GM21390 (cell line): ENCODE results near the gene SPOUT1.
A peak's percentile ranks its signal among the peaks of the same experiment; 100 is the strongest.
"Not testable (repeated sequence)": the region's sequence is repeated elsewhere in the genome, so short reads cannot be mapped to it uniquely, and the experiment has no call there.

Experiments used
- ATAC-seq: cut with Tn5 transposase; IDR thresholded peaks from one replicate; pipeline ENCODE4 v1.9.1; 2021; ENCODE audit not compliant: unreplicated experiment

SPOUT1 gene, protein sequence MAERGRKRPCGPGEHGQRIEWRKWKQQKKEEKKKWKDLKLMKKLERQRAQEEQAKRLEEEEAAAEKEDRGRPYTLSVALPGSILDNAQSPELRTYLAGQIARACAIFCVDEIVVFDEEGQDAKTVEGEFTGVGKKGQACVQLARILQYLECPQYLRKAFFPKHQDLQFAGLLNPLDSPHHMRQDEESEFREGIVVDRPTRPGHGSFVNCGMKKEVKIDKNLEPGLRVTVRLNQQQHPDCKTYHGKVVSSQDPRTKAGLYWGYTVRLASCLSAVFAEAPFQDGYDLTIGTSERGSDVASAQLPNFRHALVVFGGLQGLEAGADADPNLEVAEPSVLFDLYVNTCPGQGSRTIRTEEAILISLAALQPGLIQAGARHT

DNA sequence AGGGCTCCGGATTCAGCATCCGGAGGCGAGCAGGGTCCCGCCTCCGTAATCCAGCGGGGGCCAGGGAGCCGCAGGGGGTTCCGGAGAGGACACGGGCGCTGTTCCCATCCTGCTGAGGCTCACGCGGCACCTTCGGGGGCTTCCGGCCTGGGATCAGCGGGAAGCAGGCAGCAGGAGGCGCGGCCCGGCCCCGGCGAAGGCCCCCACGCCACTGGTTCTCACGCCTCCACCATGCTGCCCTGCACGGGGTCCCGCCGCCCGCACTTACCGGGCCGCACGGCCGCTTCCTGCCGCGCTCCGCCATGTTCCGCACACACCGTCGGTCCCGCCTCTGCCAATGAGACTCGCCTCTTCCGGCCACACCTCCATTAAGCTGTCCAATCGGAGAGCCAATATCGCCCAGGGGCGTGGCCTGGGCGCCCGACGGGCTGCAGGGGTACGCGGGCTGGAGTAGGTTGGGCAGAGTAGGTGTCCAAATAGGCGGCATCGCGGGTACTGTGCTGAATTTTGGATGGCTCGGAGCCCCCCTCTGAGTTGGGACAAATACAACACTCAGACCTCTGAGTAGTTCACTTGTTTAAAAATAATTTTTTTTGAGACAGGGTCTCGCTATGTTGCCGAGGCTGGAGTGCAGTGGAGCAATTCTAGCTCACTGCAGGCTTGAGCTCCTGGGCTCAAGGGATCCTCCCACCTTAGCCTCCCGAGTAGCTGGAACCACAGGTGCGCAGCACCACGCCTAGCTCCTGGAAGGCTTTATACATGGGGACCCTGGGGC lies at the start of gene SPOUT1:
SPOUT1 (minus strand) TSS at position 318 of the 775 bp plus-strand sequence; CDS start at position 304, 14 bp downstream.
- peak; percentile 97 for ATAC-seq

DNA sequence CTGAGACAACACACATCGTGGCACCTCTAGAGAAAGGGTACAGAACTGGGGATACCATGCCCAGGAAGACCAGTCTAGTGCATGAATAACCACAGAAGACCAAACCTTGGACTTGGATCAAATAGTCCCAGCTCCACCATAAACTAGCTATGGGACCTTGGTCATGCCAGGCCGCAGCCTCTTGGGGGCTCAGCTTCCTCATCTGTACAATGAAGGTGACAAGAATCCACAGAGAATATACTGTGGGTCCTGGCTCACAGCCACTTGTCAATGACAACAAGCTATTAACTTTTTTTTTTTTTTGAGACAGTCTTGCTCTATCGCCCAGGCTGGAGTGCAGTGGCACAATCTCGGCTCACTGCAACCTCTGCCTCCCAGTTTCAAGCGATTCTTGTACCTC lies 48.3 kb upstream of the SPOUT1 start:
- no peak for ATAC-seq

DNA sequence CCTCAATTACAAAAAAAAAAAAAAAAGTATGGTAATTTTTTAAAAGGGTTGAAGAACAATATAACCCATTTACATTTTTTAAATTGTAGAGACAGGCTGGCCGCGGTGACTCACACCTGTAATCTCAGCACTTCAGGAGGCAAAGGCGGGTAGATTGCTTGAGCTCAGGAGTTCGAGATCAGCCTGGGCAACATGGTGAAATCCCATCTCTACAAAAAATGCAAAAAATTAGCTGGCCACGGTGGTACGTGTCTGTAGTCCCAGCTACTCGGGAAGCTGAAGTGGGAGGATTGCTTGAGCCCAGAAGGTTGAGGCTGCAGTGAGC lies 41.3 kb upstream of the SPOUT1 start:
- ATAC-seq, result not testable (repeated sequence)

DNA sequence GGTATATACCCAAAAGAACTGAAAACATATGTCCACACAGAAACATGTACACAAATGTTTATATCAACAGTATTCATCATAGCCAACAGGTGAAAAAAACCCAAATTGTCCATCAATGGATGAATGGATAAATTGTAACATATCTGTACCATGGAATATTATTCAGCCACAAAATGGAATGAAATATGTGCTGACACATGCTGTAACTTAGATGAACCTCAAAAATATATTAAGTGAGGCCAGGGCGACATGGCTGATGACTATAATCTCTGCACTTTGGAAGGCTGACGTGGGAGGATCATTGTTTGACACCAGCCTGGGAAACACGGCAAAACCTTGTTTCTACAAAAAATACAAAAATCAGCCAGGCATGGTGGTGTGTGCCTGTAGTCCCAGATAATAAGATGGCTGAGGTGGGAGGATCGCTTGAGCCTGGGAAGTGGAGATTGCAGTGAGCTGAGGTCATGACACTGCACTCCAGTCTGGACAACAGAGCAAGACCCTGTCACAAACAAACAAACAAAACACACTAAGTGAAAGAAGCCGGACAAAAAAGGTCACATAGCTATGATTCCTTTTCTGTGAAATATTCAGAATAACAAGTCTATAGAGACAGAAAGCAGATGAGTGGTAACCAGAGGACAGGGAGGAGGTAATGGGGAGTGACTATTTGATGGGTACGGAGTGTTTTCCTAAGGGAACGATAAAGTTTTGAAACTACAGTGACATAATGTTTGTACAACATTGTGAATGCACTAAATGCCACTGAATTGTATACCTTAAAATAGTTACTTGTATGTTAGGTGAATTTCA lies 40.7 kb upstream of the SPOUT1 start:
- ATAC-seq, result no peak

DNA sequence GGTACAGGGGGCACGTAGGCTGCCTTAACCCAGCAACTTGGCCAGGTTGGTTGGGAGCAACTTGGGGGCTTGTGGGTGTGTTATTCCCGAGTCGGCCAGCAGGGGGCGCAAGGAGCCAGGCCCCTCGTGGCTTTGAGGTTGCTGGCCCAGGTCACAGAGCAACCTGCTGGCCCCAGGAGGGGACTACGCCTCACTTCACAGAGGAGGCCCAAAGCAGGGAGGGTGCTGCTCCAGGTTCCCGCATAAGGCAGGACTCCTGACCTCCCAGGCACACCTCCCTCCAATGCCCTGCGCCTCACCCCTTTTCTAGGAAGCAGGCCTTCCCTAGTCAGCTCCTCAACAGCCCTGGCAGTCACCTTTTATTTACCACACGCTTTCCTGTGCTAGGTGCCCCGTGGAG lies 34.1 kb upstream of the SPOUT1 start:
- ATAC-seq, result peak; percentile 60

DNA sequence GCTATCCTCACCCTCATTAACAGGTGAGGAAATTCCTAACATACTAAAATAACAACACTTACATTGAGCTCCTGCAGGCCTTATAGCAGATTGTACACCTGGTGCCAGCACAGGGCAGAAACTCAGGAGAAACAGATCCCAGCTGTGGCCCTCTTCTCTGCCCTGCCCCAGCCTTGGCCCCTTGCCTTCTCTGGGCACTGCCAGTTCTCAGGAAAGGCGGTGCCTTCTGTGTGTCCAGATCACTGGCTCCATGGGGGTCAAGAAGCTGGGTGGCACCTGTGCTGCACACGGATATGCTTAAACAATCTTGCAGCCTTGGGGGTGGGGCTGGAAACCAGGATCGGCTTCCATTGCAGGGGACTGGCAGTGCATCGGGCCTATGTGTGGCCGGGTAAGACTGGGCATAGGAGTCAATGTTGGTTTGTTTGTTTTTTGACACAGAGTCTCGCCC lies 32.8 kb upstream of the SPOUT1 start:
- no peak for ATAC-seq

DNA sequence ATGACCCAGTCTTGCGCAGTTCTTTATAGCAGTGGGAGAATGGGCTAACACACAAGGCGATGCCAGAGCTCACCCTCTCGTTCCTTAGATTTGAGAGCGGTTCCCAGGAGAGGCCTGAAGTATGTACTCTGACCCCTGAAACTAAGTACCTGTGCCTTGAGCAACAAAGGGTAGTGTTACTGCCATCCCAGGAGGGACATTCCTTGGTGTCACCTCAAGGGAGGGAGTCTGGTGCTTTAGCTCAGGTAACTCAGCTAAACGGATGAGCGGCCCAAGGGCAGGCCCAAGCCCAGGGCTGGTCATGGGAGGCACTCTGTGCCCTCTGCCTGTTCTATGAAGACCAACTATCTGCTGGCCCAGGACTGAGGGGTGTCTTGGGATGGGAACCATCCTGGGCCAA lies 31.9 kb upstream of the SPOUT1 start:
- ATAC-seq, result no peak

DNA sequence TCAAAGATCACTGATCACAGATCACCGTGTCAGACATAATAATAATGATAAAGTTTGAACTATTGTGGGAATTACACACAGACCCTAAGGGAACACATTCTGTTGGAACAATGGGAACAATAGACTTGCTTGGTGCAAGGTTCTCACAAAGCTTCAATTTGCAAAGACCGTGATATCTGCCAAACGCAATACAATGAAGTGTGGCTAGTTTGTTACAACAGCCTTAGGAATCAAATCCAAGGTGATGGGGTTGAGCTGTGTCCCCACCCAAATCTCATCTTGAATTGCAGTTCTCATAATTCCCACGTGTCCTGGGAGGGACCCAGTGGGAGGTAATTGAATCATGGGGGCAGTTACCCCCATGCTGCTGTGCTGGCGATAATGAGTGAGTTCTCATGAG lies 31.3 kb upstream of the SPOUT1 start:
- ATAC-seq, result no peak

DNA sequence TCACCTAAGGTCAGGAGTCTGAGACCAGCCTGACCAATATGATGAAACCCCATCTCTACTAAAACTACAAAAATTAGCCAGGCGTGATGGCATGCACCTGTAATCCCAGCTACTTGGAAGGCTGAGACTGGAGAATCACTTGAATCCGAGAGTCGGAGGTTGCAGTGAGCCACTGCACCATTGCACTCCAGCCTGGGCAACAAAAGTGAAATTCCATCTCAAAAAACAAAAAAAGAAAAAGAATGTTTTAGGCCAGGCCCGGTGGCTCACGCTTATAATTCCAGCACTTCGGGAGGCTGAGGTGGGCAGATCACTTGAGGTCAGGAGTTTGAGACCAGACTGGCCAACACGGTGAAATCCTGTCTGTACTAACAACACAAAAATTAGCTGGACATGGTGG lies 28.9 kb upstream of the SPOUT1 start:
- ATAC-seq, result not testable (repeated sequence)

DNA sequence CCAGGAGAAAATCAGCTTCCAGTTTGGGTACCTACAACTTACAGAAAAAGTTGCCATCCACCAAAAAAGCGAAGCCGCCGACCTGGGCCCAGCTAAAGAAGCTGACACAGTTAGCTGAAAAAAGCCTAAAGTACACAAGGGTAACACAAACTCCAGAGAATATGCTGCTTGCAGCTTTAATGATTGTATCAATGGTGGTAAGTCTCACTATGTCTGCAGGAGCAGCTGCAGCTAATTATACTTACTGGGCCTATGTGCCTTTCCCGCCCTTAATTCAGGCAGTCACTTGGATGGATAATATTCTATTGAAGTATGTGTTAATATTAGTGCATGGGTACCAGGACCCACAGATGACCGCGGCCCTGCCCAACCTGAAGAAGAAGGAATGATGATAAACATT lies 24.9 kb upstream of the SPOUT1 start:
- ATAC-seq, result not testable (repeated sequence)

DNA sequence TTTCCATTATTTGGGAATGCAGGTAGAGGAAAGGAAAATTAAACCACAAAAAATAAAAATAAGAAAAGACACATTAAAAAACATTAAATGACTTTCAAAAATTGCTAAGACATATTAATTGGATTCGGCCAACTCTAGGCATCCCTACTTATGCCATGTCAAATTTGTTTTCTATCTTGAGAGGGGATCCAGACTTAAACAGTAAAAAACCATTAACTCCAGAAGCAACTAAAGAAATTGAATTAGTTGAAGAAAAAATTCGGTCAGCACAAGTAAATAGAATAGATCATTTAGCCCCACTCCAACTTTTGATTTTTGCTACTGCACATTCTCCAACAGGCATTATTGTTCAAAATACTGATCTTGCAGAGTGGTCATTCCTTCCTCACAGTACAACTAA lies 23.1 kb upstream of the SPOUT1 start:
- ATAC-seq, result not testable (repeated sequence)

DNA sequence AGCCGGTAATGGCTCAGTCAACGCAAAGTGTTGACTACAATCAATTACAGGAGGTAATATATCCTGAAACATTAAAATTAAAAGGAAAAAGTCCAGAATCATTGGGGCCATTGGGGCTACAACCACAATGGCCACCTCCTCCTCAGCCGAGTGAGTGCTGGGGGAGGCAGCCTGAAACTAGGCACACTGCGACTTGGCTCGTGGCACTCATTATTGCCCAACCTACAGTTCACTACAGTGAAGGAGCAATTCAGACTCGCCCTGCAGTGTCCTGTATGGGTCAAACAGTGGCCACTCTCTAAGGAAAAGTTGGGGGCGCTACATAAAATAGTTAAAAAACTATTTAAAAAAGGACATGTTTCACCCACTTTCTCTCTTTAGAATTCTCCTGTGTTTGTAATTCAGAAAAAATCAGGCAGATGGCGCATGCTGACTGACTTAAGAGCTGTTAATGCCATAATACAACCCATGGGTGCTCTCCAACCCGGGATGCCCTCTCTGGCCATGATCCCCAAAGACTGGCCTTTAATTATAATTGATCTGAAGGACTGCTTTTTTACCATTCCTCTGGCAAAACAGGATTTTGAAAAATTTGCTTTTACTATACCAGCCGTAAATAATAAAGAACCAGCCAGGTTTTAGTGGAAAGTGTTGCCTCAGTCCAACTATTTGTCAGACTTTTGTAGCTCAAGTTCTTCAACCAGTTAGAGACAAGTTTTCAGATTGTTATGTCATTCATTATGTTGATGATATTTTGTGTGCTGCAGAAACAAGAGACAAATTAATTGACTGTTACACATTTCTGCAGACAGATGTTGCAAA lies 22.4 kb upstream of the SPOUT1 start:
- not testable (repeated sequence) for ATAC-seq

DNA sequence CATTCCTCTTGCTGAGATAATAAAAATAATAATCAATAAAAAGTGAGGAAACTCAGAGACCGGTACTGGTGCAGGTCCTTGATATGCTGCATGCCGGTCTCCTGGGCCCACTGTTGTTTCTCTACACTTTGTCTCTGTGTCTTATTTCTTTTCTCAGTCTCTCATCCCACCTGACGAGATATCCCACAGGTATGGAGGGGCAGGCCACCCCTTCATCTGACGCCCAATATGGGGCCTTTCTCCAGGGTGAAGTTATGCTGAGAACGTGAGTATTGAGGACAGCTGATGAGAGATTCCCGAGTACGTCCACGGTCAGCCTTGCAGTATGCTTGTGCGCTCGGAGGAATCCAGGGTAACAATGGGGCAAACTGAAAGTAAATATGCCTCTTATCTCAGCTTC lies 21.4 kb upstream of the SPOUT1 start:
- not testable (repeated sequence) for ATAC-seq

DNA sequence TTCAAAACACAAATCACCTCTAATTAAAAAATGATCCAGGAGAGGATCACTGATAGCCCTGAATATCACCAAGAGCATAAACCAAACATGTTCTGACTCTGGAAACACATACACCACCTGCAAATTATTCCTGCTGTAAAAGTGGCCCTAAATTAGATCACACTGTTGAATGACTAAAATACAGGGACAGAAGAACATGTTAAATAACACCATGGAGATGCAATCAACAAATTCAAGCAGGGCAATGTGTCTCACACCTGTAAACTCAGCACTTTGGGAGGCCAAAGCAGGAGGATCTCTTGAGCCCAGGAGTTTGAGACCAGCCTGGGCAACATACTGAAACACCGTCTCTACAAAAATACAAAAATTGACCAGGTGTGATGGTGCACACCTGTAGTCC lies 18.2 kb upstream of the SPOUT1 start:
- ATAC-seq, result no peak

DNA sequence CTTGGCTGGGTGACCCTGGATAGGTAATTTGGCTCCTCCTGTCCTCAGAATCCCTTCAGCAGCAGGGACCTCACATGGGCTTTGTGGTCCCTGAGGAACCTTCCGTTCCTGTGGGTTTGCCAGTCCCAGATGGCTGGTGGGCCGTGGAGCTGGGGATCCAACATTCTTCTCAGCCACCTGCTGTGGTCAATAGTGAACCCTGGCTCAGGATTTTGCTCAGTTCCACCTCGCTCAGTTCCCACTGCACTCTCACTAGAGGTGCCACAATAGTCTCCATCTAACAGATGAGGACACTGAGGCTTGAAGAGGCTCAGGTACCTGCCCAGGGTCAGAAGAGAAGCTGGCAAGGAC lies 17.1 kb upstream of the SPOUT1 start:
- ATAC-seq, result no peak

DNA sequence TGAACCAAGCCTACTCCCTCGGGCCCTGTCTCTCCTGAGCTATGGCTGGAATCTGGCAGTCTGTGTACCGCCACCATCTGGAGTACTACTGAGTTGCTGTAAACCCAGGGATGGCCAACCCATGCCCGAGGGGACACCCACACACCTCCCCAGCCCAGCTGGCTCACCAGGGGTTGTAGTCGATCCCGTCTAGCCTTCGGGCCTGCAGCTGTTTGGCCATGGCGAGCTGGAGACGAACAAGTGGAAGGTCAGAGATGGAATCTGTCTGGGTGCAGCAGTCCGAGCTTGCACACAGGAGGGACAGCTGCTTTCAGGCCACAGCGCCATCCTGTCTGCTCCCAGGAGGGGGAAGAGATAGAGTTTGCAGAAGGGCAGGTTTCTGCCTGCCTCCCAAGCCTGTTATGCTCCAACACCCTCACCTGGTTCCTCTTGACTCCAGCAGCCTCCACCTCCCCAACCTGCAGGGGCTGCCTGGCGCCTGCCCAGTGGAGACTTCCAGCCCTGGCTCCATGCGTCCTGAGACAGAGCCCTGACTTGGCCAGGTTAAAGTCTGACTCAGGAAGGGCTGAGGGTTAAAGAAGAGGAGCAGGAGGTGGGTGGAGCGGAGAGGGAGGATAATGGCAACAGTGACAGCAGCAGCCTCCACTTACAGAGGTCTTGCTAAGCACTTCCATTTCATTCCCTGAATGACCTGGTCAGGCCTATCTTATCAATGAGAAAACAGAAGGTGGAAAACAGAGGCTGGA lies 15.8 kb upstream of the SPOUT1 start:
- ATAC-seq, result no peak

DNA sequence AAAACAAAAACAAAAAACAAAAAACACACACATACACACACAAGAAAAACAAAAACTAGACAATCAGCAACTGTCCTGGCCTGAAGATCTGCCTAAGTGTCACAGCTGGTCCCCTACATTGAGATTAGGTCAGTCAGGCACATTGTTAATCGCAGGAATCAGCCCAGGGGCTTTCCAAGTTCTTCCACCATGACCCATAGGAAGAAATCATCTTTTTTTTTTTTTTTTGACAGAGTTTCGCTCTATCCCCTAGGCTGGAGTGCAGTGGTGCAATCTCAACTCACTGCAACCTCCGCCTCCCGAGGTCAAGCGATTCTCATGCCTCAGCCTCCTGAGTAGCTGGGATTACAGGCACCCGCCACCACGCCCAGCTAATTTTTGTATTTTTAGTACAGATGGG lies 13.6 kb upstream of the SPOUT1 start:
- not testable (repeated sequence) for ATAC-seq

DNA sequence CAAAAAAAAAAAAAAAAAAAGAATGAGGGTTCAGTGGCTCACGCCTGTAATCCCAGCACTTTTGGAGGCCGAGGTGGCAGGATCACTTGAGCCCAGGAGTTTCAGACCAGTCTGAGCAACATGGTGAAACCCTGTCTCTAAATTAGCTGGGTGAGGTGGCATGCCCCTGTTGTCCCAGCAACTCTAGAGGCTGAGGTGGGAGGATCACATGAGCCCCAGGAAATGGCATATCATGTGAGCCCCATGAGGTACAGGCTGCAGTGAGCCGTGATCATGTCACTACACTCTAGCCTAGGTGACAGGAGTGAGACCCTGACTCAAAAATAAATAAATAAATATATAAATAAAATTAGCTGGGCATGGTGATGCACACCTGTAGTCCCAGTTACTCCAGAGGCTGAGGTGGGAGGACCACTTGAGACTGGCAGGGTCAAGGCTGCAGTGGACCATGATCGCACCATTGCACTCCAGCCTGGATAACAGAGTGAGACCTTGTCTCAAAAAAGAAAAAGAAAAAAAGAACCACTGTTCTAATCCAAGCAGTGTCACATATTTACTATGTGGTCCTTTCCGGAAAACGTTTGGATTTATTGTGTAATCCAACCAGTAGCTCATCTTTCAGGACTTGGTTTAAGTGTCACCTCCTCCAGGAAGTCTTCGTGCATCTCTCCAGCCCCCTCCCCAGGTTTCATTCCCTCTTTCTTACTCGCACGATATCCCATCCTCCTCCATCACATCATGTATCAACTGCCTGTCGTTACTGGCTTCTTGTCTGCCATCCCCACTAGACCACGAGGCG lies 12.3 kb upstream of the SPOUT1 start:
- no peak for ATAC-seq

DNA sequence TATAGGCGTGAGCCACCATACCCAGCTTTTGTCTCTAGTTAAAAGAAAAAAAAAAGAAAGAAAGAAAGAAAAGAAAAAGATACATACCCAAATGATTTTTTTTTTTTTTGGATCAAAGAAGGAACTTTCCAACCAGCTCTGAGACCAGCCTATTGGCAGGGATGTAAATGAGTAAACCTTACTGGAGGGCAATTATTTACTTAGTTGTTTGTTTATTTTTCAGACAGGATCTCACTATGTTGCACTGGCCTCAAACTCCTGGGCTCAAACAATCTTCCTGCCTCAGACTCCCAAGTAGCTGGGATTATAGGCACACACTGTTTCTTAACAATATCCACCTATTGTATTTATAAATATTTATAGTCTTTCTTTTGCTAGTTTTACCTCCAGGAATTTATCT lies 10.9 kb upstream of the SPOUT1 start:
- ATAC-seq, result no peak
